Muscle of back (tissue), 11 donors: ENCODE results near the gene RNLS. TPM values are rescaled to one million over a fixed set of nuclear protein-coding genes. Genes with fewer than 3 reads are reported as not detected.
"Not testable (repeated sequence)": the region's sequence is repeated elsewhere in the genome, so short reads cannot be mapped to it uniquely, and the experiment has no call there.

Experiments used
- DNase-seq, 3 donors: peaks; one replicate each; pipeline versions ENCODE4 v3.0.0 to v3.0.0-alpha.2; 2013
- polyA plus RNA-seq, 10 donors: library from polyadenylated mRNA; unstranded; fragments of 120-200 nt; gene quantifications; one replicate each; pipeline ENCODE4 v1.2.1, GENCODE V29; 2013; ENCODE audit not compliant: insufficient read length in 10 of 10

Gene RNLS
- polyA plus RNA-seq, 10 donors = 2.1 to 4.1 (median 3.2) TPM

GRCh38 chr10:88346144-88346977 is 236.8 kb downstream of the RNLS start:
- no peak for DNase-seq

GRCh38 chr10:88343761-88344484 is 239.2 kb downstream of the RNLS start:
- DNase-seq = peak in 2 of 3 donors; percentile 9 to 22

DNA sequence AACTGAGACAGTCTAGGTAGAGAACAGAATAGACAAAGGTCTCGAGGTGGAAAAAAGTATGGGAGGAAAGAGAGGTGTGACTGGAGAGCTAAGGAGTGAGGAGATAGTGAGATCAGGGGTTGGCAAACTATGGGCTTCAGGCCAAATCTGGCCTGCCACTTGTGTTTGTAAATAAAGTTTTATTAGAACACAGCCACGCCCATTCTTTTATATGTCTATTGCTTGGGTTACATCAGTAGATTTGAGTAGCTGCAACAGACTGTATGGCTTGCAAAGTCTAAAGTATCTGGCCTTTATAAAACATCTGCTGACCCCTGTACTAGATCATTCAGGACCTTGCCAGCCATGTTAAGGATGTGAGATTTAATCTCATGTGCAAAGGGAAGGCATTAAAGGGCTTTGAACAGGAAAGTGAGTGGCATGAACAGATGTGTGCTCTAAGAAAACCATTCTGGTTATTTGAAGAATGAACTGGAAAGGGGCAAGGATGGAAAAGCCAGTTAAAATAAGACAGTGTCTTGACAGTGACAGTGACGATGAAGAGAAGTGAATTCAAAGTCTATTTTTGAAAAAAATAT is 240.3 kb downstream of the RNLS start:
- no peak for DNase-seq

DNA sequence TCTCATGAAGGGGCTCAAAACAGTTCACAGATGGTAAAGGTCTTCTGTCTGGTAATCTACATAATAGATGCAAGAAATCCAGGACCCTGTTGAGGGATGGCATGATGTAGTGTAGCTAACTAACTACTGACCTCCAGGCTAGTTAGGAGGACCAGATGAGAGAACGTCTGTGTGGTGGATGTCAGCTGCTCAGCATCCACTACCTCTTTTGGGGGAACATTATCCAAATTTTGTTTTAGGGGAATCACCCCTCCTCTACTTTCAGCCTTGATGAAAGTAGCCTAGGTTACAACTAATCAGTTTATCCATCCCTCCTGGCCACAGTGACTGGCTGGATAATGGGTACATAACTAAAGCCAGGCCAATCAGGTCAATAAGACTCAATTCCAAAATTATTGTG is 246.0 kb downstream of the RNLS start:
- DNase-seq = no peak

- no peak for DNase-seq
These were observed 246.8 kb downstream of the RNLS start for GRCh38 chr10:88336334-88336733.

GRCh38 chr10:88333248-88333630 is 249.9 kb downstream of the RNLS start:
- no peak for DNase-seq

- DNase-seq = no peak
These were observed 250.4 kb downstream of the RNLS start for GRCh38 chr10:88332503-88333247.

- DNase-seq = no peak
These were observed 252.9 kb downstream of the RNLS start for GRCh38 chr10:88330174-88330573.

GRCh38 chr10:88322324-88323063 is 260.6 kb downstream of the RNLS start:
- DNase-seq = no peak

- DNase-seq = no peak
These were observed 263.1 kb downstream of the RNLS start for GRCh38 chr10:88319960-88320517.

DNA sequence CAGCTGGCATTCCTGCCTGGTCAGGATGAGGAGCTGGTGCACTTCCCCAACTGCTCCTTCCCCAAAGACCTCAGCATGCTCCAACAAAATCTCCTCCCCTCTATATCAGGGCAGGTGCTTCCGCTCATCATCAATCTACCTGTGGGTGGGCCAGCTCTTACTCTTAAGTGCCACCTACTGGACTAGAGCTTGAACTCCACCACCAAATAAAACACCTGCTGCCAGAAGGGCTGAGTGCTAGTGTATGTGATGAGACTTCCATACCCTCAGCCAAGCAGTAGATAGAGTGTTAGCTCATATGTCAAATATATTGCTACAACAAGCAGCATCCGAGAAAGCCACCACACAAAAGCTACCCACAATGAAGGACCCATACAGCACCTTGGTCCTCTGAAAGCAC is 264.3 kb downstream of the RNLS start:
- no peak for DNase-seq

GRCh38 chr10:88317099-88317498 is 266.0 kb downstream of the RNLS start:
- no peak for DNase-seq

DNA sequence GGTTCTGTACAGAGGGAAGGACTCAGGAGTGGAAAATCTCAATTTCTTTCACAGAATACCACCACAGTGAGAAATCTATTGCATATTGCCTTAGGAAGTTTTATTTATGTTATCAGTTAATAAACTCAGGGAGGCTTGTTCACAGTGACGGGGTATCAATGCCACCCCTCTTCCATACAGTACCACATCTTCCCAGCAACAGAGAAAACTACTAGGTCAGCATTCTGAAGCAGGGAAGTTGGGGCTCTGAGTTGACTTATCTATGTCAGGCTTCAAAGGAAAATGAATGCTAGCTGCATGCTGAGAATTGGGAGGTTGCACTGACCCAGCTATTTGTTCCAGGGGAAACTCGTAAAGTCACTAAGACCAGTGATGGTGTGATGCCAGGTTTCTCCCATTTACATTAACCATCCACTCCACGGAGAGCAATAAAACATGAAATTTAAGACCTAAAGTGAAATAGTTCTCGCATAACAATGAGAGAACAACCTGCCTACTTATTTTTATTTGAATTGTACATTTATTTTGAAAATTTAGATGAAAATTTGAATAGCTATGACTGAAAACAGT is 266.7 kb downstream of the RNLS start:
- DNase-seq = no peak

DNA sequence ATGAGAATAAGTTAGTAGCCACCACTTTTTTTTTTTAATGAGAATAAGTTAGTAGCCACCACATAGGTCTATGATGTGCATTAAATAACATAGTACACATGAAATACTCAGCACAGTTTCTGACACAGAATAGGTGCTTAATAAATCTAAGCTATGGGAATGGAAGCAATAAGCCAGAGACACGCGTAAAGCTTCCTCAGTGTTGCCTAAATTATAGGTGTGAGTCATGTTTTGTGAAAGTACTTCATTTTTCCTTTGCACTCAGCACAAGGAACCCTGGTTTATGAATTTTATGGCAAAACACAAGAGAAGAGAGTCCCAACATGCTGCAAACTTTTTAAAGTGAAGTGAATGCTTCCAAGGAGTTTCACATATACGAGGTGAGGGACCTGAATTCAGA is 267.4 kb downstream of the RNLS start:
- no peak for DNase-seq

DNA sequence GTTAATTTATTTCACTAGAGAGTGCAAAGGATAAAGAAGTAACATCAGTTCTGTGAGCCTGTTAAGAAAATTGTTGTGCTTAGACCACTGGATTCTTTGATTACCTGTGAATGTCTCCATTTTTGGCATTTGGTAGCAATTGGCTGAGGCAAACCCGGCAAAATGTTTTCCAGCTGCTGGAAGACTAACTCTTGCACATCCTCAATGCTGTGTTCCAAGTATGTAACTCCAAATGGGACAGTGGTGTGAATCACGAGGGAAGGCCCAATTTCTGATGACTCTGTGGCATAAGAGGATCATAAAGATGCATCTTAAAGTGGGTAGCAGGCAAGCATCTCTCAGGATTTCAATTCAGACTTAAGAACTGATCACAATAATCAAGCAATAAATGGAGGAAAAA is 268.8 kb downstream of the RNLS start:
- DNase-seq = peak in 1 of 3 donors; percentile 18

- no peak for DNase-seq
These were observed 269.2 kb downstream of the RNLS start for GRCh38 chr10:88313878-88314277.

GRCh38 chr10:88312855-88313254 is 270.3 kb downstream of the RNLS start:
- DNase-seq = no peak

- DNase-seq = no peak
These were observed 271.9 kb downstream of the RNLS start for GRCh38 chr10:88311264-88311663.

DNA sequence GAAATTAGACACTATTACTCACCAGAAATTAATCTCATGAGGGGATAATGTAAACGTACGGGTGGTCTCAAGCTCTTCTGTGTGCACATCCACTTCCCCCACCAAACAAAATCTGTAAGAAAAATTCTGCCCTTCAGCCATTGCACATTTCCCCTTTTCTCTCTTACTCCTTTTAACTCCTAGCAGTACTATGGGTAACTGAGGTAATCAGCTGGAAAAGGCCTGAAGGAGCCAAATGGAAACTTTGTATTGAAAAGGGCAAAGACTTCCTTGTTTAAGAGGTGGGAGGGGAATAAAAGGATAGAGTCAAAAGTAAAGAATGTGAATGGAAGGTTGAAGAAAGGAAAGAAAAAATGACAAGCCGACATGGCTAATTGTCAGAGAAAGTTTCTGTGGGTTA is 273.8 kb downstream of the RNLS start:
- DNase-seq = no peak

DNA sequence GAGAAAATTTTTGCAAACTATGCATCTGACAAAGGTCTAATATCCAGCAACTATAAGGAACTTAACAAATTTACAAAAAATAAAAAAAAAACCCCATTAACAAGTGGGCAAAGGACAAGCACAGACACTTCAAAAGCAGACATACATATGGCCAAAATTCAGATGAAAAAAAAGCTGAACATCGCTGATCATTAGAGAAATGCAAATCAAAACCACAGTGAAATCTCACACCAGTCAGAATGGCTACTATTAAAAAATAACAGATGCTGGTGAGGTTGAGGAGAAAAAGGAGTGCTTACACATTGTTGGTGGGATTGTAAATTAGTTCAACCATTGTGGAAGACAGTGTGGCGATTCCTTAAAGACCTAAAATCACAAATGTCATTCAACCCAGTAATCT is 274.8 kb downstream of the RNLS start:
- DNase-seq = not testable (repeated sequence)

DNA sequence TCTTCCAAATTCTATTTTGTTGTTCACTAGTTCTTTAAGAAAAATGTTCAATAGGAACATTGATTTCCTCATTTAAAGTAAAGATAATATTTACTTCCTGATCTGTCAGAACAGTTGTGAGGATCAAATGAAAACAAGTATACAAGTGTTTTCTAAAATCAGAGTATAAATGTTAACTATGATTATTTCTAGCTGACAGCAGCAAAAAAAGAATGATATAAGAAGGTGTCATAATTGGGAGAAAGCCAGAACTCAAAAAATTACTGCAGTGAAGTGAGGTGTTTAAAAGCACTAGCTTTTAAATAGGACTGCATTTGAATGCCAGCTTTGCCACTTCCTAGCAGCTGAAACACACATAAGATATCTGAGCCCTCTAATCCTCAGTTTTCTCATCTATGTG is 283.3 kb downstream of the RNLS start:
- no peak for DNase-seq
